ENCODE measurements around the gene RAB20. TPM values are rescaled to one million over a fixed set of nuclear protein-coding genes. Genes with fewer than 3 reads are reported as not detected.
"Not testable (repeated sequence)": the region's sequence is repeated elsewhere in the genome, so short reads cannot be mapped to it uniquely, and the experiment has no call there.

The RAB20 gene
- 2.6 TPM for polyA plus RNA-seq (2013, experiment 1 of 2)
- polyA plus RNA-seq (2013, experiment 2 of 2): 3.0 TPM

GRCh38 chr13:110561344-110562035, at the start of gene RAB20:
RAB20 (minus strand) TSS chr13:110561722; CDS start chr13:110561519, 203 bp downstream.
- 0 to 1% methylated on average over 24 to 40 of the region's 79 CpGs for WGBS, 2 experiments (ENCODE audit: insufficient coverage in 2 of 2)
- Histone ChIP-seq H3K27ac (ENCODE audit: low read depth, low read length, severe bottlenecking) (peak within 1 kb of the TSS; percentile 29), H3K4me1 (ENCODE audit: control insufficient read depth, insufficient read depth, low read length, poor library complexity, severe bottlenecking) (peaks cover 5% of the 10 kb centered on the region), H3K4me3 (ENCODE audit: extremely low read depth, insufficient read depth, low read length, poor library complexity, severe bottlenecking) (peak within 1 kb of the TSS; percentile 66), H3K9me3 (ENCODE audit: control insufficient read depth, low read length) (no peaks in the 10 kb centered on the region), H3K36me3 (ENCODE audit: control insufficient read depth, insufficient read depth, low read length) (no peaks in the 10 kb centered on the region)

GRCh38 chr13:110610955-110611595, 49.6 kb upstream of the RAB20 start:
- H3K4me1 ChIP-seq (ENCODE audit: control insufficient read depth, insufficient read depth, low read length, poor library complexity, severe bottlenecking): no peaks in the 10 kb centered on the region
- WGBS, 2 experiments (ENCODE audit: insufficient coverage in 2 of 2): 90 to 94% methylated on average over 10 of the region's 12 CpGs
- H3K4me3 ChIP-seq (ENCODE audit: extremely low read depth, insufficient read depth, low read length, poor library complexity, severe bottlenecking): no peak overlapping the region
- H3K36me3 ChIP-seq (ENCODE audit: control insufficient read depth, insufficient read depth, low read length): no peaks in the 10 kb centered on the region
- H3K27ac ChIP-seq (ENCODE audit: low read depth, low read length, severe bottlenecking): no peak overlapping the region
- H3K9me3 ChIP-seq (ENCODE audit: control insufficient read depth, low read length): no peaks in the 10 kb centered on the region

- H3K27ac ChIP-seq (ENCODE audit: low read depth, low read length, severe bottlenecking): no peak overlapping the region
- WGBS, 2 experiments (ENCODE audit: insufficient coverage in 2 of 2): 93% methylated on average over 3 of the region's 3 CpGs; no CpG with 5 or more reads in 1 of the 2 experiments
- H3K4me3 ChIP-seq (ENCODE audit: extremely low read depth, insufficient read depth, low read length, poor library complexity, severe bottlenecking): no peak overlapping the region
- H3K4me1 ChIP-seq (ENCODE audit: control insufficient read depth, insufficient read depth, low read length, poor library complexity, severe bottlenecking): no peaks in the 10 kb centered on the region
- no peaks in the 10 kb centered on the region for H3K36me3 ChIP-seq (ENCODE audit: control insufficient read depth, insufficient read depth, low read length)
- peaks cover 3% of the 10 kb centered on the region for H3K9me3 ChIP-seq (ENCODE audit: control insufficient read depth, low read length)
Measured at GRCh38 chr13:110607675-110608224, 46.2 kb upstream of the RAB20 start.

GRCh38 chr13:110606281-110606680, 44.8 kb upstream of the RAB20 start:
- not testable (repeated sequence) for H3K27ac ChIP-seq (ENCODE audit: low read depth, low read length, severe bottlenecking); H3K4me3 ChIP-seq (ENCODE audit: extremely low read depth, insufficient read depth, low read length, poor library complexity, severe bottlenecking); H3K4me1 ChIP-seq (ENCODE audit: control insufficient read depth, insufficient read depth, low read length, poor library complexity, severe bottlenecking); H3K36me3 ChIP-seq (ENCODE audit: control insufficient read depth, insufficient read depth, low read length); H3K9me3 ChIP-seq (ENCODE audit: control insufficient read depth, low read length)
- 93% methylated on average over 5 of the region's 33 CpGs; no CpG with 5 or more reads in 1 of the 2 experiments for WGBS, 2 experiments (ENCODE audit: insufficient coverage in 2 of 2)

GRCh38 chr13:110605132-110605531, 43.6 kb upstream of the RAB20 start:
- Histone ChIP-seq H3K36me3 (ENCODE audit: control insufficient read depth, insufficient read depth, low read length) (no peaks in the 10 kb centered on the region), H3K27ac (ENCODE audit: low read depth, low read length, severe bottlenecking) (no peak overlapping the region), H3K4me3 (ENCODE audit: extremely low read depth, insufficient read depth, low read length, poor library complexity, severe bottlenecking) (no peak overlapping the region), H3K9me3 (ENCODE audit: control insufficient read depth, low read length) (peaks cover 3% of the 10 kb centered on the region), H3K4me1 (ENCODE audit: control insufficient read depth, insufficient read depth, low read length, poor library complexity, severe bottlenecking) (no peaks in the 10 kb centered on the region)
- WGBS, 2 experiments (ENCODE audit: insufficient coverage in 2 of 2): 100% methylated on average over 1 to 2 of the region's 6 CpGs

GRCh38 chr13:110600980-110601379, 39.5 kb upstream of the RAB20 start:
- Histone ChIP-seq H3K36me3 (ENCODE audit: control insufficient read depth, insufficient read depth, low read length) (no peaks in the 10 kb centered on the region), H3K9me3 (ENCODE audit: control insufficient read depth, low read length) (peaks cover 3% of the 10 kb centered on the region), H3K4me3 (ENCODE audit: extremely low read depth, insufficient read depth, low read length, poor library complexity, severe bottlenecking) (no peak overlapping the region), H3K27ac (ENCODE audit: low read depth, low read length, severe bottlenecking) (no peak overlapping the region), H3K4me1 (ENCODE audit: control insufficient read depth, insufficient read depth, low read length, poor library complexity, severe bottlenecking) (no peaks in the 10 kb centered on the region)
- 86 to 91% methylated on average over 3 of the region's 4 CpGs for WGBS, 2 experiments (ENCODE audit: insufficient coverage in 2 of 2)

- no peak overlapping the region for H3K4me3 ChIP-seq (ENCODE audit: extremely low read depth, insufficient read depth, low read length, poor library complexity, severe bottlenecking)
- no peak overlapping the region for H3K27ac ChIP-seq (ENCODE audit: low read depth, low read length, severe bottlenecking)
- no peaks in the 10 kb centered on the region for H3K36me3 ChIP-seq (ENCODE audit: control insufficient read depth, insufficient read depth, low read length)
- H3K9me3 ChIP-seq (ENCODE audit: control insufficient read depth, low read length): peaks cover 3% of the 10 kb centered on the region
- no peaks in the 10 kb centered on the region for H3K4me1 ChIP-seq (ENCODE audit: control insufficient read depth, insufficient read depth, low read length, poor library complexity, severe bottlenecking)
- 74 to 91% methylated on average over 7 to 10 of the region's 10 CpGs for WGBS, 2 experiments (ENCODE audit: insufficient coverage in 2 of 2)
Measured at GRCh38 chr13:110600261-110600819, 38.8 kb upstream of the RAB20 start.

- WGBS, 2 experiments (ENCODE audit: insufficient coverage in 2 of 2): 70 to 79% methylated on average over 11 to 13 of the region's 16 CpGs
- no peaks in the 10 kb centered on the region for H3K36me3 ChIP-seq (ENCODE audit: control insufficient read depth, insufficient read depth, low read length)
- no peaks in the 10 kb centered on the region for H3K9me3 ChIP-seq (ENCODE audit: control insufficient read depth, low read length)
- no peaks in the 10 kb centered on the region for H3K4me1 ChIP-seq (ENCODE audit: control insufficient read depth, insufficient read depth, low read length, poor library complexity, severe bottlenecking)
- H3K27ac ChIP-seq (ENCODE audit: low read depth, low read length, severe bottlenecking): no peak overlapping the region
- no peak overlapping the region for H3K4me3 ChIP-seq (ENCODE audit: extremely low read depth, insufficient read depth, low read length, poor library complexity, severe bottlenecking)
Measured at GRCh38 chr13:110597041-110597689, 35.6 kb upstream of the RAB20 start.

- H3K36me3 ChIP-seq (ENCODE audit: control insufficient read depth, insufficient read depth, low read length): no peaks in the 10 kb centered on the region
- H3K27ac ChIP-seq (ENCODE audit: low read depth, low read length, severe bottlenecking): no peak overlapping the region
- no peaks in the 10 kb centered on the region for H3K4me1 ChIP-seq (ENCODE audit: control insufficient read depth, insufficient read depth, low read length, poor library complexity, severe bottlenecking)
- WGBS, 2 experiments (ENCODE audit: insufficient coverage in 2 of 2): no CpG with 5 or more reads among the region's 6 CpGs
- no peaks in the 10 kb centered on the region for H3K9me3 ChIP-seq (ENCODE audit: control insufficient read depth, low read length)
- no peak overlapping the region for H3K4me3 ChIP-seq (ENCODE audit: extremely low read depth, insufficient read depth, low read length, poor library complexity, severe bottlenecking)
Measured at GRCh38 chr13:110593430-110594130, 32.1 kb upstream of the RAB20 start.

- H3K36me3 ChIP-seq (ENCODE audit: control insufficient read depth, insufficient read depth, low read length): no peaks in the 10 kb centered on the region
- no peaks in the 10 kb centered on the region for H3K9me3 ChIP-seq (ENCODE audit: control insufficient read depth, low read length)
- no peak overlapping the region for H3K27ac ChIP-seq (ENCODE audit: low read depth, low read length, severe bottlenecking)
- H3K4me1 ChIP-seq (ENCODE audit: control insufficient read depth, insufficient read depth, low read length, poor library complexity, severe bottlenecking): no peaks in the 10 kb centered on the region
- H3K4me3 ChIP-seq (ENCODE audit: extremely low read depth, insufficient read depth, low read length, poor library complexity, severe bottlenecking): no peak overlapping the region
- WGBS, 2 experiments (ENCODE audit: insufficient coverage in 2 of 2): 90 to 100% methylated on average over 1 to 2 of the region's 2 CpGs
Measured at GRCh38 chr13:110592665-110593064, 31.1 kb upstream of the RAB20 start.

All from mesodermal cell (in vitro differentiated cells).